Measurements from ENCODE around the gene ARHGAP18.
A peak's percentile ranks its signal among the peaks of the same experiment; 100 is the strongest.

Gene ARHGAP18, protein sequence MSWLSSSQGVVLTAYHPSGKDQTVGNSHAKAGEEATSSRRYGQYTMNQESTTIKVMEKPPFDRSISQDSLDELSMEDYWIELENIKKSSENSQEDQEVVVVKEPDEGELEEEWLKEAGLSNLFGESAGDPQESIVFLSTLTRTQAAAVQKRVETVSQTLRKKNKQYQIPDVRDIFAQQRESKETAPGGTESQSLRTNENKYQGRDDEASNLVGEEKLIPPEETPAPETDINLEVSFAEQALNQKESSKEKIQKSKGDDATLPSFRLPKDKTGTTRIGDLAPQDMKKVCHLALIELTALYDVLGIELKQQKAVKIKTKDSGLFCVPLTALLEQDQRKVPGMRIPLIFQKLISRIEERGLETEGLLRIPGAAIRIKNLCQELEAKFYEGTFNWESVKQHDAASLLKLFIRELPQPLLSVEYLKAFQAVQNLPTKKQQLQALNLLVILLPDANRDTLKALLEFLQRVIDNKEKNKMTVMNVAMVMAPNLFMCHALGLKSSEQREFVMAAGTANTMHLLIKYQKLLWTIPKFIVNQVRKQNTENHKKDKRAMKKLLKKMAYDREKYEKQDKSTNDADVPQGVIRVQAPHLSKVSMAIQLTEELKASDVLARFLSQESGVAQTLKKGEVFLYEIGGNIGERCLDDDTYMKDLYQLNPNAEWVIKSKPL

DNA sequence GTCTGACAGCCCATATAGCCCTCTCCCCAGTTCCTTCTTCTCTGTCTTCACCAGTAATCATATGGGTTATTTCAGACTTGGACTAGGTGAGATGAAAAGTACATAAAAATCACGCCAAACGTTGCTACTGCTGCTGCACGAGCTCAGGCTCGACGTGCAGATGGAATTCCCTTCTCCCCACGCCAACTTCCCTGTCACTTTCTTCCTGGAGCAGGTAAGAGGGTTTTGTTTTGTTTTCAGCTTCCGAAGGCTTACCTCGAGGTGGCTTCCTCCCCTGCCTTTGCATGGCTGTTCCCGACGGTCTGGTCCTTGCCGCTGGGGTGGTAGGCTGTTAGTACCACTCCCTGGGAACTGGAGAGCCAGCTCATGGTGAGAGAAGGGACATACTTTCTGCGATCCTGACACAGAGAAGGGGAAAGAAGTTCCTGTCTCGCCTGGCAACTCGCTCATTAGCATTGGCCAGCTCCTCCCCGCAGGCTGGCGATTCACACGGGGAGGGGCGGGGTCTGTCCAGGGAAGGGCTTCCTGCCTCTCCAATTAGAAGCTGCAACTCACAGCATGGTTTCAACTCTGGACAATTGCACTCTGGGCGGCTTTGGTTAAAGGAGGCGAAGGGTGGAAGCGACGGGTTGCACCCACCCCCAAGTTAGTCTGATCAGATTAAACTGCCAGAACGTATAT is at the start of gene ARHGAP18:
Gene ARHGAP18, minus strand, starts transcription at position 409 of the 681 bp plus-strand sequence. Its CDS starts 41 bp downstream, at position 368.
- TF ChIP-seq, protein P1, sequence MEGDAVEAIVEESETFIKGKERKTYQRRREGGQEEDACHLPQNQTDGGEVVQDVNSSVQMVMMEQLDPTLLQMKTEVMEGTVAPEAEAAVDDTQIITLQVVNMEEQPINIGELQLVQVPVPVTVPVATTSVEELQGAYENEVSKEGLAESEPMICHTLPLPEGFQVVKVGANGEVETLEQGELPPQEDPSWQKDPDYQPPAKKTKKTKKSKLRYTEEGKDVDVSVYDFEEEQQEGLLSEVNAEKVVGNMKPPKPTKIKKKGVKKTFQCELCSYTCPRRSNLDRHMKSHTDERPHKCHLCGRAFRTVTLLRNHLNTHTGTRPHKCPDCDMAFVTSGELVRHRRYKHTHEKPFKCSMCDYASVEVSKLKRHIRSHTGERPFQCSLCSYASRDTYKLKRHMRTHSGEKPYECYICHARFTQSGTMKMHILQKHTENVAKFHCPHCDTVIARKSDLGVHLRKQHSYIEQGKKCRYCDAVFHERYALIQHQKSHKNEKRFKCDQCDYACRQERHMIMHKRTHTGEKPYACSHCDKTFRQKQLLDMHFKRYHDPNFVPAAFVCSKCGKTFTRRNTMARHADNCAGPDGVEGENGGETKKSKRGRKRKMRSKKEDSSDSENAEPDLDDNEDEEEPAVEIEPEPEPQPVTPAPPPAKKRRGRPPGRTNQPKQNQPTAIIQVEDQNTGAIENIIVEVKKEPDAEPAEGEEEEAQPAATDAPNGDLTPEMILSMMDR (IDR thresholded peaks at IDR 0.05; ENCODE audit: low read depth, low read length, missing control alignments) = no peak
- peak within 1 kb of the TSS; percentile 74 for H3K4me3 ChIP-seq (replicated peaks; ENCODE audit: low read depth, low read length)
- DNase-seq (ENCODE audit: extremely low read depth, low read depth) = peak; percentile 85

DNA sequence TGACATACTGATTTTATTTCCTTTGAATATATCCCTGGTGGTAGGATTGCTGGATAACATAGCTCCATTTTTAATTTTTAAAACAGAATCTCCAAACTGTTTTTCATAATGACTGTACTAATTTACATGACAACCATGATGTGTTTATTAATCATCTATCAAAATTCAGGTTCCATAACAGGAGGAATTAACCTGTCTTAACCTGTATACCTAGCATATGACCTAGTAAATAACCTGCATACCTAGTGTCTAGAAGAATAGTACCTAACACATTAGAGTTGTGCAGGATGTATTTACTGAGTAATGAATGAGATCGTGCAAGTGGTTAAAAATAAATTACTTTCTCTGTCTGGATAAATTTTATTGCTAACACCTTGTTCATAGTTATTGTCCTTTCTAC is 45.8 kb upstream of the ARHGAP18 start:
- TF ChIP-seq, protein P1 (IDR thresholded peaks at IDR 0.05; ENCODE audit: low read depth, low read length, missing control alignments) = no peak
- no peak overlapping the region for H3K4me3 ChIP-seq (replicated peaks; ENCODE audit: low read depth, low read length)

DNA sequence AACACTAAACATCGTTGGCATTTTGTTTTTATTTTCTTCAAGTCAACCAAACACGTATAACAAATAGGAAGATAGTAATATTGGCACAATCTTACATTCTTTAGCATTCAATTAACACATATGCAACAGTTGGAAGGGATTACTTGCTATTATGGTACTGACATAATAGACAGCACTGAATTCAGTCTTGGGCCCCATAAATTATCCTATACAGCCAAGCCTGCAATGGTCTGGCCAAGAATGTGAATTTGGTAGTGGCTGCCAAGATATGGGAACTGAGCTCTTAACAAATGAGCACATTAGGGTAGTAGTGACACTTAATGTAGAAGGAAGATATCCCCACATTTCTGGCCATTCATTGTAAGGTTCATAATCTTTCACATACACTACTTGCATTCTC is 44.8 kb upstream of the ARHGAP18 start:
- no peak overlapping the region for H3K4me3 ChIP-seq (replicated peaks; ENCODE audit: low read depth, low read length)
- DNase-seq (ENCODE audit: extremely low read depth, low read depth) = no peak
- TF ChIP-seq, protein P1 (IDR thresholded peaks at IDR 0.05; ENCODE audit: low read depth, low read length, missing control alignments) = no peak

More for the DNA sequence above, 45.8 kb upstream of the ARHGAP18 start:
- no peak for DNase-seq (ENCODE audit: extremely low read depth, low read depth)

DNA sequence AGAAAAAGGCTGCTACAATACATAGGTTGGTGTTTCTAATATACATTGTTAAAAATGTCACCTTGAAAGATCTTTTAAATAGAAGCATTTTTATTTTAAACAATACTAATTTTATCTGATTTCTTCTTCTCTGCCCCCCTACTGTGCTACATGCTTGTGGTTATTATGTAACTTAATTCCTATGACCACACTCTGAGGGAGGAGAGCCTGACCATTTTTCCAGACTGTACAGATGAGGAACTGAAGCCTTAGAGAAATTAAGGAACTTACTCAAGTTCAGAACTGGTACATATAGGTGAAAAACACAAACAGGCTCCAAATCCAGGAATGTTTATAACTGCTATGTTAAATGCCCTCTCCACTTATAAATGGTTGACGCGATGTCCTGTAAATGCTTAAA is 43.4 kb upstream of the ARHGAP18 start:
- DNase-seq (ENCODE audit: extremely low read depth, low read depth) = no peak
- H3K4me3 ChIP-seq (replicated peaks; ENCODE audit: low read depth, low read length) = no peak overlapping the region
- TF ChIP-seq, protein P1 (IDR thresholded peaks at IDR 0.05; ENCODE audit: low read depth, low read length, missing control alignments) = no peak

DNA sequence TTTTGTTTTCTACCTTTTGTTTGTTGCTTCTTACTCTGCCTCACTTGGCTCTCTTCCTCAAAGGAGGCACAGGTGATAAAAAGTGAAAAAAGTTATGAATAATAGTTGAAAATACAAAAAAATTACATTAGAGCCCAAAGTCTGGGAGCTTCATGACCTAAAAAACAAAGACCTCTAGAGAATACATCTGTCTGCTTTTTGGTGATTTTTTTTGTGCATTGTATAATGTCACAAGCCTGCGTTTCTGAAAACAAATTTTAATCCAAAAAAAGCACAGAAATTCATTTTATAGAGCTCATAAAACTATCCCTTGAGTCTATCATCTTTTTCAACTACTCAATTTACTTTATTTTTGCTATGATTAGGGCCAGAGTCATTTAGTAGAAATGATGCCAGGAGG is 41.4 kb upstream of the ARHGAP18 start:
- no peak overlapping the region for H3K4me3 ChIP-seq (replicated peaks; ENCODE audit: low read depth, low read length)
- TF ChIP-seq, protein P1 (IDR thresholded peaks at IDR 0.05; ENCODE audit: low read depth, low read length, missing control alignments) = no peak
- DNase-seq (ENCODE audit: extremely low read depth, low read depth) = no peak

DNA sequence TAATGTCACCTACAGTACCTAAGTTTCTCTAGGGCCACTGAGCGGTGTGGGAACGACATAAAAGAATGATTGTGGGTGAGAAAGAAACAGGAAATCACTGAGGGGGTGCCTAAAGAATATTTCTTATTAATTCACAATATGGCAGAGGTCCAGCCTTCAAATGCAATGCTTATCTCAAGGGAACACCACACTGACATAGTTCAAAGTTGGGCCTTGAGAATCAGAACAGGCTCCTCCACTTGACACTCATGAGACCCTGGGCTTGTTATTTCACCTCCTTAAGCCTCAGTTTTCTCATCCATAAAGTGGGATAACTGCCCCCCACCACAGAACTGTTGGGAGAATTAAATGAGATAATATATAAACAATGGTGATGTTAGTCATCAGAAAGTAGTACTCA is 40.4 kb upstream of the ARHGAP18 start:
- H3K4me3 ChIP-seq (replicated peaks; ENCODE audit: low read depth, low read length) = no peak overlapping the region
- TF ChIP-seq, protein P1 (IDR thresholded peaks at IDR 0.05; ENCODE audit: low read depth, low read length, missing control alignments) = no peak
- DNase-seq (ENCODE audit: extremely low read depth, low read depth) = no peak

All from HFF-Myc (cell line).